ENCODE results near the gene SMOC2. TPM values are rescaled to one million over a fixed set of nuclear protein-coding genes. Genes with fewer than 3 reads are reported as not detected.

SMOC2 gene
- total RNA-seq, 4 donors from 2014 or later = 45.8 to 130 (median 84.0) TPM

DNA sequence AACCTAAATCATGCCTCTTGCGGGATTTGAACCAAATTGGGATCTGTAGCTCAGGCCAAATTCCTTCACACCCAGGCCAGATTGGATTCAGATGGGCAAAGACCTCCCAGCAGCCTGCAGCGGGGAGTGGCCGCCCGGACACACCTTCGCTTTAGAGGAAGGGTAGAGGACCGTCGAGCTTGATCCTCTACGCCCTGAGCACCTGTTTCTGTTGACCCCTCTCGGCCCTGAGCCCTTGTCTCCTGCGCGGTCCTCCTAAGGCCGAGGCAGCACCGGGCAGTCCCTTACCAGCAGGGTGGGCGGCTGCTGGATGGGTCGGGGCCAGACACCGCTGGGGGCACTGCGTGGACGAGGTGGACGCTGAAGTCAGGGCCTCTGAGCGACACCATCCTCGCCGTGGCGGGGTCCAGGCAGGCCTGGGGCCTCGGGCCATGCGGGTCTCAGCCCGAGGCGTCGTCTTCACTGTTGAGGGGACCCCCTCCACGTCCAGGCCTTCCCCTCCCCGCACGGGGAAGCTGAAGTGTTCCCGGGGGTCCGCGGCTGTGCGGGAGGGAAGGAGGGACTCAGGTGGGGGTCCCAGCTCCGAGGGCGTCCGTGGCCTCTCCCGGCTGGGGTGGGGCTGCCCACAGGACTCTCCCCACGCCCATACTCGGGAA is 114.8 kb downstream of the SMOC2 start:
- Histone ChIP-seq H3K9me3 (no peaks in the 10 kb centered on the region), H3K36me3 (peaks cover 0 to 15% (median 3%) of the 10 kb centered on the region in 4 donors), H3K27ac (replicated peaks in 1 of 4) (no peak overlapping the region), H3K4me3 (no peak overlapping the region), H3K4me1 (no peaks in the 10 kb centered on the region), H3K27me3 (no peaks in the 10 kb centered on the region)
- 90% methylated on average over 12 of the region's 41 CpGs for WGBS
- DNase-seq (ENCODE audit: extremely low spot score) = no peak
- intact Hi-C loops (cut with DNase I) = no loop called here
- no peak for TF ChIP-seq EP300 (IDR thresholded peaks at IDR 0.05)
- TF ChIP-seq, protein P1, sequence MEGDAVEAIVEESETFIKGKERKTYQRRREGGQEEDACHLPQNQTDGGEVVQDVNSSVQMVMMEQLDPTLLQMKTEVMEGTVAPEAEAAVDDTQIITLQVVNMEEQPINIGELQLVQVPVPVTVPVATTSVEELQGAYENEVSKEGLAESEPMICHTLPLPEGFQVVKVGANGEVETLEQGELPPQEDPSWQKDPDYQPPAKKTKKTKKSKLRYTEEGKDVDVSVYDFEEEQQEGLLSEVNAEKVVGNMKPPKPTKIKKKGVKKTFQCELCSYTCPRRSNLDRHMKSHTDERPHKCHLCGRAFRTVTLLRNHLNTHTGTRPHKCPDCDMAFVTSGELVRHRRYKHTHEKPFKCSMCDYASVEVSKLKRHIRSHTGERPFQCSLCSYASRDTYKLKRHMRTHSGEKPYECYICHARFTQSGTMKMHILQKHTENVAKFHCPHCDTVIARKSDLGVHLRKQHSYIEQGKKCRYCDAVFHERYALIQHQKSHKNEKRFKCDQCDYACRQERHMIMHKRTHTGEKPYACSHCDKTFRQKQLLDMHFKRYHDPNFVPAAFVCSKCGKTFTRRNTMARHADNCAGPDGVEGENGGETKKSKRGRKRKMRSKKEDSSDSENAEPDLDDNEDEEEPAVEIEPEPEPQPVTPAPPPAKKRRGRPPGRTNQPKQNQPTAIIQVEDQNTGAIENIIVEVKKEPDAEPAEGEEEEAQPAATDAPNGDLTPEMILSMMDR (IDR thresholded peaks at IDR 0.05) = no peak
- no peak for TF ChIP-seq POLR2AphosphoS5 (IDR thresholded peaks at IDR 0.05)
- TF ChIP-seq POLR2A (IDR thresholded peaks at IDR 0.05; ENCODE audit: low read depth) = no peak

DNA sequence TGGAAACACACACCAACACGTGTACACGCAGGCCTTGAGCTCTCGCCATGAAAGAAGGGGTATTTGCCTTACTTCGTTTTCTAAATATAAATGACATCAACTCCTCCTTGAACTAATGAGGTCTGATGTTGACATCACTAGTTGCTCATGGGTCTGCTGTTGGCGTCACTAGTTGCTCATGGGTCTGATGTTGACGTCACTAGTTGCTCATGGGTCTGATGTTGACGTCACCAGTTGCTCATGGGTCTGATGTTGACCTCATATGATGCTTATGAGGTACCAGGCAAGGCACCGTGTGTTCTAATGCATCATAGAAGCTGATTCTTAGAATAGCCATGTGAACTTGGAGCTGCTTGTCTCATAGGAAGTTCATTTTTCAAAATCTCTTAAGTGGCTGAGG is 116.5 kb downstream of the SMOC2 start:
- WGBS = 90% methylated on average over 8 of the region's 8 CpGs
- no peaks in the 10 kb centered on the region for H3K4me1 ChIP-seq
- no peak overlapping the region for H3K4me3 ChIP-seq
- intact Hi-C loops (cut with DNase I) = no loop called here
- TF ChIP-seq EP300 (IDR thresholded peaks at IDR 0.05) = no peak
- TF ChIP-seq POLR2AphosphoS5 (IDR thresholded peaks at IDR 0.05) = no peak
- TF ChIP-seq, protein P1 (IDR thresholded peaks at IDR 0.05) = no peak
- no peak for TF ChIP-seq POLR2A (IDR thresholded peaks at IDR 0.05; ENCODE audit: low read depth)
- H3K27ac ChIP-seq (replicated peaks in 1 of 4) = no peak overlapping the region
- DNase-seq (ENCODE audit: extremely low spot score) = no peak
- no peaks in the 10 kb centered on the region for H3K9me3 ChIP-seq
- peaks cover 0 to 15% (median 3%) of the 10 kb centered on the region in 4 donors for H3K36me3 ChIP-seq
- no peaks in the 10 kb centered on the region for H3K27me3 ChIP-seq

DNA sequence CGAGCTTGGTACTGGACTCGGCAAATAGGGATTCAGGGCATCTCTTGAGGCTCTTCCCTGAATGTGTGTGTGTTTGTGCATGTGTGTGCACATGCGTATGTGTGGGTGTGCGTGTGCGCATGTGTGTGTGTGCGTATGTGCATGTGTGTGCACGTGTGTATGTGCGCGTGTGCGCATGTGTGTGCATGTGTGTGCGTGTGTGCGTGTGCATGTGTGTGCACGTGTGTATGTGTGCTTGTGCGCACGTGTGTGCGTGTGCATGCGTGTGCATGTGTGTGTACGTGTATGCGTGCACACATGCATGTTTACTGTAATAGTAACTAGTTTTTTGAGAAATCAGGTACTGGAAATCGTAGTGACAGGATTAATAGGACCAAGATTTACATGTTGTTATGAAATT is 117.7 kb downstream of the SMOC2 start:
- no peak overlapping the region for H3K27ac ChIP-seq (replicated peaks in 1 of 4)
- H3K4me3 ChIP-seq = no peak overlapping the region
- intact Hi-C loops (cut with DNase I) = no loop called here
- H3K9me3 ChIP-seq = no peaks in the 10 kb centered on the region
- TF ChIP-seq POLR2A (IDR thresholded peaks at IDR 0.05; ENCODE audit: low read depth) (no peak), POLR2AphosphoS5 (IDR thresholded peaks at IDR 0.05) (no peak), EP300 (IDR thresholded peaks at IDR 0.05) (no peak)
- TF ChIP-seq, protein P1 (IDR thresholded peaks at IDR 0.05) = no peak
- H3K36me3 ChIP-seq = peaks cover 0 to 15% (median 3%) of the 10 kb centered on the region in 4 donors
- WGBS = 95% methylated on average over 20 of the region's 20 CpGs
- no peak for DNase-seq (ENCODE audit: extremely low spot score)
- no peaks in the 10 kb centered on the region for H3K4me1 ChIP-seq
- no peaks in the 10 kb centered on the region for H3K27me3 ChIP-seq

DNA sequence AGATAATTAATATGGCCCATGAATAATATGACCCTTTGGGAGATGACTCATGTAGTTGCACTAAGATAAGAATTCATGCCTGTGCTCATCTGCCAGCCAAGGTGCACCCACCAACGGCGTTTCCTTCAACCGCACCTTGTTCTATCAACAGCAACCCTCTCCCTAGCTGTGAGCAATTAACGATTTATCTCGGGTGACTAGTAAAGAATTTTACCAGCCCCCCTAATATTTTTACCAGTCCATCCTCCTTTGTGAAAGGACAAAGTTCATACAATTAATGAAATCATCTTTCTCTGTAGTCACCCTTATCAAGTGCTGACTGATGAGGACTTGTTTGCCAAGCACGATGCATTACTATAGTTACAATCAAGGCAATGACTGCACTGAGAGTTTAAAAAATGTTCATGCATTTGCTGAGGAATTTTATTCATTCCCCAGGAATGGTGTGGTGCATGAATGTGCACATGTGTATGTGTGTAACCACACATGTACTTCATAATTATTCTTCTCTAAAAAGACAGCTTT is 118.7 kb downstream of the SMOC2 start:
- no peaks in the 10 kb centered on the region for H3K4me1 ChIP-seq
- no peaks in the 10 kb centered on the region for H3K27me3 ChIP-seq
- H3K9me3 ChIP-seq = no peaks in the 10 kb centered on the region
- DNase-seq (ENCODE audit: extremely low spot score) = no peak
- no peak overlapping the region for H3K27ac ChIP-seq (replicated peaks in 1 of 4)
- H3K36me3 ChIP-seq = peaks cover 0 to 9% (median 2%) of the 10 kb centered on the region in 4 donors
- WGBS = 71% methylated on average over 6 of the region's 6 CpGs
- TF ChIP-seq, protein P1 (IDR thresholded peaks at IDR 0.05) = no peak
- TF ChIP-seq EP300 (IDR thresholded peaks at IDR 0.05) = no peak
- H3K4me3 ChIP-seq = no peak overlapping the region
- intact Hi-C loops (cut with DNase I) = no loop called here

DNA sequence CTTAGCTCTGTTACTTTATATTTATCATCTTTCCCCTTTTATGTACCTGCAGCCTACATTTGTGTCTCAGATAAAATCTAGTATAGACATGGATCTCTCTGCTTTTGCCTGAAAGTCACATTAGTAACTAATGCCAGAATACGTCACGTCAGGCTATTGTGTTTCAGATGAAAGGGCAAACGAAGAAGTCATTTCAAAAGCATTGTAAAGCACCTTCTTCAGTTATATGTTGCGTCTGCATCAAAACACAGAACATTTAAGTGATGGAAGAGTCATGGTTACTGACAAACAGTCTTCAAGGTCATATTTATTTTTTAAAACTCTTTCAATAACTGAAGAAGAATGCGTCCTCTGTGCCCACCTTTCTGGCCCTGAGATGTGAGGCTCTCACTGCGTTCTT is 119.1 kb downstream of the SMOC2 start:
- H3K4me3 ChIP-seq = no peak overlapping the region
- no peaks in the 10 kb centered on the region for H3K9me3 ChIP-seq
- H3K27me3 ChIP-seq = no peaks in the 10 kb centered on the region
- 65% methylated on average over 6 of the region's 6 CpGs for WGBS
- H3K4me1 ChIP-seq = no peaks in the 10 kb centered on the region
- H3K36me3 ChIP-seq = peaks cover 0 to 9% (median 2%) of the 10 kb centered on the region in 4 donors
- H3K27ac ChIP-seq (replicated peaks in 1 of 4) = no peak overlapping the region
- intact Hi-C loops (cut with DNase I) = no loop called here
- no peak for DNase-seq (ENCODE audit: extremely low spot score)
- TF ChIP-seq POLR2A (IDR thresholded peaks at IDR 0.05; ENCODE audit: low read depth) (no peak), POLR2AphosphoS5 (IDR thresholded peaks at IDR 0.05) (no peak), EP300 (IDR thresholded peaks at IDR 0.05) (no peak)
- TF ChIP-seq, protein P1 (IDR thresholded peaks at IDR 0.05) = no peak
